Panc1 (cell line): ENCODE data around the gene TPRX1.
"Not testable (repeated sequence)": the region's sequence is repeated elsewhere in the genome, so short reads cannot be mapped to it uniquely, and the experiment has no call there.

Experiments
- CTCF ChIP-seq: fragments of 450-650 bp; IDR thresholded peaks from 2 replicates; pipeline ENCODE4 v1.5.1; 2017; ENCODE audit warnings: mild to moderate bottlenecking
- POLR2AphosphoS5 ChIP-seq: IDR thresholded peaks from 2 replicates; pipeline ENCODE4 v1.6.1; 2012; ENCODE audit warnings: mild to moderate bottlenecking, low read depth, low read length, moderate library complexity
- TCF7L2 ChIP-seq: IDR thresholded peaks from 2 replicates; pipeline ENCODE4 v1.6.1; 2011; ENCODE audit warnings: mild to moderate bottlenecking, low read depth, low read length, inconsistent platforms
- TF ChIP-seq, protein P1 (sequence below), 2 experiments: IDR thresholded peaks; 2 replicates each; pipeline ENCODE4 v1.6.1; 2011 to 2012; ENCODE audit warnings: low read depth in 2 of 2, control low read depth in 1 of 2, low read length in 1 of 2, mild to moderate bottlenecking in 1 of 2, moderate library complexity in 1 of 2; ENCODE audit not compliant: insufficient read depth in 1 of 2

- not testable (repeated sequence) for TF ChIP-seq CTCF, POLR2AphosphoS5, TCF7L2
- TF ChIP-seq, protein P1, sequence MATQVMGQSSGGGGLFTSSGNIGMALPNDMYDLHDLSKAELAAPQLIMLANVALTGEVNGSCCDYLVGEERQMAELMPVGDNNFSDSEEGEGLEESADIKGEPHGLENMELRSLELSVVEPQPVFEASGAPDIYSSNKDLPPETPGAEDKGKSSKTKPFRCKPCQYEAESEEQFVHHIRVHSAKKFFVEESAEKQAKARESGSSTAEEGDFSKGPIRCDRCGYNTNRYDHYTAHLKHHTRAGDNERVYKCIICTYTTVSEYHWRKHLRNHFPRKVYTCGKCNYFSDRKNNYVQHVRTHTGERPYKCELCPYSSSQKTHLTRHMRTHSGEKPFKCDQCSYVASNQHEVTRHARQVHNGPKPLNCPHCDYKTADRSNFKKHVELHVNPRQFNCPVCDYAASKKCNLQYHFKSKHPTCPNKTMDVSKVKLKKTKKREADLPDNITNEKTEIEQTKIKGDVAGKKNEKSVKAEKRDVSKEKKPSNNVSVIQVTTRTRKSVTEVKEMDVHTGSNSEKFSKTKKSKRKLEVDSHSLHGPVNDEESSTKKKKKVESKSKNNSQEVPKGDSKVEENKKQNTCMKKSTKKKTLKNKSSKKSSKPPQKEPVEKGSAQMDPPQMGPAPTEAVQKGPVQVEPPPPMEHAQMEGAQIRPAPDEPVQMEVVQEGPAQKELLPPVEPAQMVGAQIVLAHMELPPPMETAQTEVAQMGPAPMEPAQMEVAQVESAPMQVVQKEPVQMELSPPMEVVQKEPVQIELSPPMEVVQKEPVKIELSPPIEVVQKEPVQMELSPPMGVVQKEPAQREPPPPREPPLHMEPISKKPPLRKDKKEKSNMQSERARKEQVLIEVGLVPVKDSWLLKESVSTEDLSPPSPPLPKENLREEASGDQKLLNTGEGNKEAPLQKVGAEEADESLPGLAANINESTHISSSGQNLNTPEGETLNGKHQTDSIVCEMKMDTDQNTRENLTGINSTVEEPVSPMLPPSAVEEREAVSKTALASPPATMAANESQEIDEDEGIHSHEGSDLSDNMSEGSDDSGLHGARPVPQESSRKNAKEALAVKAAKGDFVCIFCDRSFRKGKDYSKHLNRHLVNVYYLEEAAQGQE (IDR thresholded peaks at IDR 0.05; ENCODE audit: insufficient read depth in 1 of 2, low read depth in 2 of 2, low read length in 1 of 2) = not testable (repeated sequence)
Measured at GRCh38 chr19:47771291-47771690, 33.1 kb downstream of the TPRX1 start.
